Measurements from ENCODE around the gene FBXO45. TPM values are rescaled to one million over a fixed set of nuclear protein-coding genes. Genes with fewer than 3 reads are reported as not detected.

The FBXO45 gene
- total RNA-seq, 1 experiment from 2014 or later, result 18.6 TPM

GRCh38 chr3:196600359-196600758 is 31.9 kb downstream of the FBXO45 start:
- Mint-ChIP-seq H3K27ac (no peak overlapping the region), H3K36me3 (ENCODE audit: insufficient read depth in 1 of 3, low read depth in 3 of 3) (no peaks in the 10 kb centered on the region), H3K4me3 (no peak overlapping the region), H3K27me3 (ENCODE audit: low read depth) (peaks cover 8% of the 10 kb centered on the region), H3K4me1 (peaks cover 0 to 8% of the 10 kb centered on the region in 2 experiments; a peak in 2 of 4 replicates), H3K9me3 (no peaks in the 10 kb centered on the region)
- H3K79me1 ChIP-seq (ENCODE audit: insufficient read depth, low read depth, low read length, poor library complexity, severe bottlenecking), result no peaks in the 10 kb centered on the region
- no peak overlapping the region for H4K5ac ChIP-seq (ENCODE audit: insufficient read length, low read depth, low read length)
- no peak overlapping the region for H2BK120ac ChIP-seq (ENCODE audit: low read depth, low read length, poor library complexity, severe bottlenecking)
- no peak overlapping the region for H2AK5ac ChIP-seq (ENCODE audit: insufficient read length, low read length)
- H3K56ac ChIP-seq (ENCODE audit: insufficient read length, low read depth, low read length), result no peak overlapping the region
- H4K20me1 ChIP-seq (ENCODE audit: control insufficient read depth, insufficient read depth, insufficient read length), result no peaks in the 10 kb centered on the region
- H3K79me2 ChIP-seq (ENCODE audit: insufficient read depth, low read length), result no peaks in the 10 kb centered on the region
- H2BK15ac ChIP-seq (ENCODE audit: low read depth, low read length), result no peak overlapping the region
- H3K4me2 ChIP-seq (ENCODE audit: insufficient read depth, insufficient read length, low read length), result no peak overlapping the region
- H3K14ac ChIP-seq (ENCODE audit: insufficient read depth, low read length), result no peak overlapping the region
- H4K8ac ChIP-seq (replicated peaks; ENCODE audit: insufficient read length, low read depth, low read length), result no peak overlapping the region
- no peaks in the 10 kb centered on the region for H3K27me3 ChIP-seq (ENCODE audit: insufficient read depth, low read length)
- no peak for DNase-seq
- no peak overlapping the region for H3K9ac ChIP-seq (ENCODE audit: extremely low read depth, insufficient read length, low read length)
- no peak overlapping the region for H3K27ac ChIP-seq (ENCODE audit: insufficient read length, low read depth, low read length)
- no peak overlapping the region for H2AFZ ChIP-seq (ENCODE audit: low read length)
- no peak overlapping the region for H2BK20ac ChIP-seq (ENCODE audit: low read depth, low read length, poor library complexity, severe bottlenecking)
- TF ChIP-seq, protein P1, sequence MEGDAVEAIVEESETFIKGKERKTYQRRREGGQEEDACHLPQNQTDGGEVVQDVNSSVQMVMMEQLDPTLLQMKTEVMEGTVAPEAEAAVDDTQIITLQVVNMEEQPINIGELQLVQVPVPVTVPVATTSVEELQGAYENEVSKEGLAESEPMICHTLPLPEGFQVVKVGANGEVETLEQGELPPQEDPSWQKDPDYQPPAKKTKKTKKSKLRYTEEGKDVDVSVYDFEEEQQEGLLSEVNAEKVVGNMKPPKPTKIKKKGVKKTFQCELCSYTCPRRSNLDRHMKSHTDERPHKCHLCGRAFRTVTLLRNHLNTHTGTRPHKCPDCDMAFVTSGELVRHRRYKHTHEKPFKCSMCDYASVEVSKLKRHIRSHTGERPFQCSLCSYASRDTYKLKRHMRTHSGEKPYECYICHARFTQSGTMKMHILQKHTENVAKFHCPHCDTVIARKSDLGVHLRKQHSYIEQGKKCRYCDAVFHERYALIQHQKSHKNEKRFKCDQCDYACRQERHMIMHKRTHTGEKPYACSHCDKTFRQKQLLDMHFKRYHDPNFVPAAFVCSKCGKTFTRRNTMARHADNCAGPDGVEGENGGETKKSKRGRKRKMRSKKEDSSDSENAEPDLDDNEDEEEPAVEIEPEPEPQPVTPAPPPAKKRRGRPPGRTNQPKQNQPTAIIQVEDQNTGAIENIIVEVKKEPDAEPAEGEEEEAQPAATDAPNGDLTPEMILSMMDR (conservative IDR thresholded peaks at IDR 0.05), result no peak
- no peak overlapping the region for H2BK5ac ChIP-seq (ENCODE audit: insufficient read length, low read length)
- H3K18ac ChIP-seq (ENCODE audit: insufficient read length, low read depth, low read length), result no peak overlapping the region
- WGBS (ENCODE audit: extremely low coverage, insufficient read length, low lambda C conversion rate), result no CpG with 5 or more reads among the region's 7 CpGs
- H3T11ph ChIP-seq (ENCODE audit: low read length), result no peak overlapping the region
- H2BK12ac ChIP-seq (ENCODE audit: insufficient read length, low read depth, low read length), result no peak overlapping the region
- H3K23me2 ChIP-seq (ENCODE audit: insufficient read length, low read depth, low read length, poor library complexity, severe bottlenecking), result no peaks in the 10 kb centered on the region
- H3K4ac ChIP-seq (ENCODE audit: low read depth, low read length), result no peak overlapping the region
- H4K91ac ChIP-seq (ENCODE audit: insufficient read length, low read depth, low read length), result no peak overlapping the region
- H3K4me1 ChIP-seq (ENCODE audit: insufficient read depth, low read length), result no peaks in the 10 kb centered on the region
- H3K9me3 ChIP-seq (ENCODE audit: control insufficient read depth, low read depth, low read length), result no peaks in the 10 kb centered on the region
- H3K23ac ChIP-seq (ENCODE audit: insufficient read length, low read depth, low read length), result no peak overlapping the region

Measured in H9 (cell line).